ENCODE data around the gene SPSB1.

- TF ChIP-seq EZH2 (IDR thresholded peaks at IDR 0.05; ENCODE audit: insufficient read depth, poor library complexity, severe bottlenecking) (no peak), EZH2phosphoT487 (IDR thresholded peaks at IDR 0.05; ENCODE audit: insufficient read depth, low read depth) (no peak)
Measured at GRCh38 chr1:9253453-9254105, 39.1 kb upstream of the SPSB1 start.
